GM21723 (cell line): ENCODE measurements around the gene MPRIP.
"Not testable (repeated sequence)": the region's sequence is repeated elsewhere in the genome, so short reads cannot be mapped to it uniquely, and the experiment has no call there.

Experiments
- ATAC-seq: cut with Tn5 transposase; IDR thresholded peaks from one replicate; pipeline ENCODE4 v1.9.1; 2021; ENCODE audit warnings: mild to moderate bottlenecking, moderate library complexity; ENCODE audit not compliant: unreplicated experiment

The MPRIP gene

GRCh38 chr17:17142556-17142955 is 100.3 kb downstream of the MPRIP start:
- ATAC-seq = no peak

GRCh38 chr17:17143501-17143900 is 101.2 kb downstream of the MPRIP start:
- no peak for ATAC-seq

GRCh38 chr17:17144061-17144460 is 101.8 kb downstream of the MPRIP start:
- ATAC-seq = no peak

- no peak for ATAC-seq
These were observed 102.8 kb downstream of the MPRIP start for GRCh38 chr17:17144916-17145665.

GRCh38 chr17:17146786-17147406 is 104.6 kb downstream of the MPRIP start:
- ATAC-seq = no peak

- no peak for ATAC-seq
These were observed 105.6 kb downstream of the MPRIP start for GRCh38 chr17:17147821-17148220.

GRCh38 chr17:17149520-17150447 is 107.5 kb downstream of the MPRIP start:
- no peak for ATAC-seq

GRCh38 chr17:17150448-17150800 is 108.2 kb downstream of the MPRIP start:
- no peak for ATAC-seq

GRCh38 chr17:17151055-17151454 is 108.8 kb downstream of the MPRIP start:
- ATAC-seq = no peak

- ATAC-seq = no peak
These were observed 109.3 kb downstream of the MPRIP start for GRCh38 chr17:17151541-17151940.

GRCh38 chr17:17151962-17152361 is 109.7 kb downstream of the MPRIP start:
- no peak for ATAC-seq

GRCh38 chr17:17152385-17152784 is 110.1 kb downstream of the MPRIP start:
- ATAC-seq = no peak

- ATAC-seq = no peak
These were observed 110.8 kb downstream of the MPRIP start for GRCh38 chr17:17153071-17153470.

- ATAC-seq = no peak
These were observed 111.5 kb downstream of the MPRIP start for GRCh38 chr17:17153709-17154108.

GRCh38 chr17:17154556-17154955 is 112.3 kb downstream of the MPRIP start:
- ATAC-seq = no peak

- no peak for ATAC-seq
These were observed 112.7 kb downstream of the MPRIP start for GRCh38 chr17:17154981-17155380.

- ATAC-seq = no peak
These were observed 113.3 kb downstream of the MPRIP start for GRCh38 chr17:17155568-17155967.

GRCh38 chr17:17156107-17156506 is 113.8 kb downstream of the MPRIP start:
- no peak for ATAC-seq

- no peak for ATAC-seq
These were observed 114.3 kb downstream of the MPRIP start for GRCh38 chr17:17156511-17156910.

GRCh38 chr17:17157041-17157440 is 114.8 kb downstream of the MPRIP start:
- ATAC-seq = no peak

GRCh38 chr17:17158506-17158905 is 116.2 kb downstream of the MPRIP start:
- not testable (repeated sequence) for ATAC-seq

- no peak for ATAC-seq
These were observed 117.3 kb downstream of the MPRIP start for GRCh38 chr17:17159571-17159970.
